GM19324 (cell line): ENCODE results near the gene CGRRF1.

Source experiments
- ATAC-seq: cut with Tn5 transposase; IDR thresholded peaks from one replicate; pipeline ENCODE4 v1.9.1; 2021; ENCODE audit warnings: mild to moderate bottlenecking, moderate library complexity; ENCODE audit not compliant: unreplicated experiment, low FRiP score

Gene CGRRF1

GRCh38 chr14:54509546-54510501 lies at the start of gene CGRRF1:
Gene CGRRF1, plus strand, starts transcription at chr14:54509906. Its CDS starts 54 bp downstream, at chr14:54509960.
- peak; percentile 99 for ATAC-seq

GRCh38 chr14:54462048-54462447 lies 47.7 kb upstream of the CGRRF1 start:
- ATAC-seq, result no peak

- ATAC-seq, result no peak
Observed at GRCh38 chr14:54465654-54466053, 44.1 kb upstream of the CGRRF1 start.

GRCh38 chr14:54467280-54467679 lies 42.4 kb upstream of the CGRRF1 start:
- ATAC-seq, result no peak

GRCh38 chr14:54470701-54471100 lies 39.0 kb upstream of the CGRRF1 start:
- no peak for ATAC-seq

- ATAC-seq, result no peak
Observed at GRCh38 chr14:54471641-54472040, 38.1 kb upstream of the CGRRF1 start.

- no peak for ATAC-seq
Observed at GRCh38 chr14:54472315-54472714, 37.4 kb upstream of the CGRRF1 start.

- no peak for ATAC-seq
Observed at GRCh38 chr14:54474232-54474793, 35.4 kb upstream of the CGRRF1 start.

- ATAC-seq, result no peak
Observed at GRCh38 chr14:54475187-54475899, 34.4 kb upstream of the CGRRF1 start.

- ATAC-seq, result no peak
Observed at GRCh38 chr14:54475911-54476310, 33.8 kb upstream of the CGRRF1 start.

- no peak for ATAC-seq
Observed at GRCh38 chr14:54478636-54479215, 31.0 kb upstream of the CGRRF1 start.

- no peak for ATAC-seq
Observed at GRCh38 chr14:54480830-54481562, 28.7 kb upstream of the CGRRF1 start.

- no peak for ATAC-seq
Observed at GRCh38 chr14:54481695-54482094, 28.0 kb upstream of the CGRRF1 start.

GRCh38 chr14:54483073-54483745 lies 26.5 kb upstream of the CGRRF1 start:
- ATAC-seq, result no peak

- ATAC-seq, result no peak
Observed at GRCh38 chr14:54483846-54484245, 25.9 kb upstream of the CGRRF1 start.

GRCh38 chr14:54486685-54487084 lies 23.0 kb upstream of the CGRRF1 start:
- ATAC-seq, result no peak

GRCh38 chr14:54487771-54488170 lies 21.9 kb upstream of the CGRRF1 start:
- ATAC-seq, result no peak

- no peak for ATAC-seq
Observed at GRCh38 chr14:54488318-54488645, 21.4 kb upstream of the CGRRF1 start.

GRCh38 chr14:54488646-54489317 lies 20.9 kb upstream of the CGRRF1 start, which contains the start of gene GMFB:
Gene GMFB, minus strand, starts transcription at chr14:54488980. Its CDS starts 53 bp downstream, at chr14:54488927.
- peak; percentile 96 for ATAC-seq
